Kidney (tissue), 14 donors: ENCODE measurements around the gene MAN1A2. TPM values are rescaled to one million over a fixed set of nuclear protein-coding genes. Genes with fewer than 3 reads are reported as not detected.

Experiments used
- DNase-seq, 5 donors: peaks; one replicate each; pipeline ENCODE4 v3.0.0-alpha.2; 2013 to 2020
- FAIRE-seq: peaks from 2 replicates; lab custom pipeline; 2012; peaks lifted over from hg19 to GRCh38; lab: Jason Lieb, UNC
- H3K27ac ChIP-seq, 2 donors: one replicate each; pipeline ENCODE4 v1.7.0; 2013; ENCODE audit warnings: low read depth in 2 of 2, low read length in 2 of 2, inconsistent platforms in 1 of 2
- H3K27me3 ChIP-seq: one replicate; pipeline ENCODE4 v1.7.1; 2013; ENCODE audit warnings: low read length, inconsistent platforms; ENCODE audit not compliant: control insufficient read depth, insufficient read depth
- H3K36me3 ChIP-seq, 3 donors: one replicate each; pipeline versions ENCODE4 v1.7.0 to v1.7.1; 2013; ENCODE audit warnings: low read length in 3 of 3, control low read depth in 1 of 3, inconsistent platforms in 1 of 3; ENCODE audit not compliant: insufficient read depth in 3 of 3, control insufficient read depth in 2 of 3
- H3K4me1 ChIP-seq, 3 donors: one replicate each; pipeline versions ENCODE4 v1.7.0 to v1.7.1; 2013; ENCODE audit warnings: low read length in 3 of 3, inconsistent platforms in 1 of 3, low read depth in 1 of 3; ENCODE audit not compliant: control insufficient read depth in 2 of 3, insufficient read depth in 2 of 3
- H3K4me3 ChIP-seq, 3 donors: one replicate each; pipeline versions ENCODE4 v1.7.0 to v1.8.1; 2013; ENCODE audit warnings: low read length in 3 of 3, control low read depth in 1 of 3, inconsistent platforms in 1 of 3
- H3K9ac ChIP-seq, 3 donors: one replicate each; pipeline versions ENCODE4 v1.7.0 to v1.7.1; 2013; ENCODE audit warnings: low read length in 3 of 3, control low read depth in 1 of 3, inconsistent platforms in 1 of 3
- H3K9me3 ChIP-seq, 3 donors: one replicate each; pipeline versions ENCODE4 v1.7.0 to v1.7.1; 2013; ENCODE audit warnings: low read length in 3 of 3, control low read depth in 1 of 3, inconsistent platforms in 1 of 3; ENCODE audit not compliant: control insufficient read depth in 2 of 3, insufficient read depth in 1 of 3
- CTCF ChIP-seq: IDR thresholded peaks from 3 replicates; pipeline ENCODE4 v1.5.1; 2012; ENCODE audit warnings: mild to moderate bottlenecking, moderate library complexity, borderline replicate concordance; ENCODE audit not compliant: insufficient read depth; ENCODE audit errors: extremely low read depth
- intact Hi-C: fragments of 100-400 bp; cut with DNase I; formaldehyde crosslinking; loops from one replicate; pipeline ENCODE4 v1.11.1; 2022
- polyA plus RNA-seq: library from polyadenylated mRNA; stranded (reverse); fragments of 350-450 nt; fragmentation: Illumina TruSeq; extraction: RNeasy Lipid Tissue Mini Kit (QIAGEN cat#74804); gene quantifications from one replicate; pipeline ENCODE4 v1.2.3, GENCODE V29; 2014; ENCODE audit warnings: low read depth, low replicate concordance; ENCODE audit not compliant: insufficient read depth
- total RNA-seq: library from RNA; stranded (reverse); fragmentation: NEBNext Ultra II Directional; extraction: Animal tissue kit (Norgen Biotek cat#: 25700); gene quantifications from one replicate; pipeline ENCODE4 v1.2.1, GENCODE V29; 2021
- donor health status: control.
- donor health status: control.
- donor health status: control.
- donor health status: control.
- donor health status: control.
- donor health status: DM: yes; HTN: yes; CAD: no.
- donor health status: Normal renal cell carcinoma (clear cell type).

Gene MAN1A2
- total and polyA plus RNA-seq, 2 donors from 2014 or later = 8.0 to 54.4 TPM

- no peak for DNase-seq
- FAIRE-seq = no peak
- Histone ChIP-seq H3K4me1 (no peaks in the 10 kb centered on the region), H3K27ac (no peak overlapping the region), H3K4me3 (no peak overlapping the region), H3K36me3 (no peaks in the 10 kb centered on the region), H3K9me3 (no peaks in the 10 kb centered on the region), H3K27me3 (no peaks in the 10 kb centered on the region), H3K9ac (no peak overlapping the region)
- TF ChIP-seq CTCF = no peak
- intact Hi-C loops = no loop called here
Measured at GRCh38 chr1:117563492-117563875, 196.2 kb downstream of the MAN1A2 start.

- no peaks in the 10 kb centered on the region for H3K36me3 ChIP-seq
- intact Hi-C loops = no loop called here
- H3K9me3 ChIP-seq = no peaks in the 10 kb centered on the region
- H3K27me3 ChIP-seq = no peaks in the 10 kb centered on the region
- H3K4me1 ChIP-seq = no peaks in the 10 kb centered on the region
- FAIRE-seq = no peak
- no peak for TF ChIP-seq CTCF
- DNase-seq = no peak
- no peak overlapping the region for H3K27ac ChIP-seq
- H3K4me3 ChIP-seq = no peak overlapping the region
- H3K9ac ChIP-seq = no peak overlapping the region
Measured at GRCh38 chr1:117564227-117565075, 197.2 kb downstream of the MAN1A2 start.

- H3K9me3 ChIP-seq = no peaks in the 10 kb centered on the region
- no peak overlapping the region for H3K9ac ChIP-seq
- no peak for TF ChIP-seq CTCF
- no peak overlapping the region for H3K4me3 ChIP-seq
- no peaks in the 10 kb centered on the region for H3K27me3 ChIP-seq
- DNase-seq (no peak), FAIRE-seq (no peak)
- intact Hi-C loops = no loop called here
- H3K36me3 ChIP-seq = no peaks in the 10 kb centered on the region
- no peak overlapping the region for H3K27ac ChIP-seq
- no peaks in the 10 kb centered on the region for H3K4me1 ChIP-seq
Measured at GRCh38 chr1:117565076-117565556, 197.9 kb downstream of the MAN1A2 start.
